Measurements from ENCODE around the gene KCNF1. TPM values are rescaled to one million over a fixed set of nuclear protein-coding genes. Genes with fewer than 3 reads are reported as not detected.

Gene KCNF1
- total RNA-seq, 2 experiments from 2014 or later = not detected

GRCh38 chr2:10905006-10905861 is 6.5 kb upstream of the KCNF1 start:
- Histone ChIP-seq H3K36me3 (ENCODE audit: insufficient read depth, low read length) (no peaks in the 10 kb centered on the region), H3K4me1 (ENCODE audit: insufficient read depth, low read length, poor library complexity, severe bottlenecking) (no peaks in the 10 kb centered on the region), H3K79me2 (ENCODE audit: insufficient read depth, low read depth, low read length) (no peaks in the 10 kb centered on the region), H2AFZ (ENCODE audit: low read length) (no peak overlapping the region), H4K20me1 (ENCODE audit: insufficient read depth, low read length) (no peaks in the 10 kb centered on the region), H3K4me2 (ENCODE audit: low read length) (no peak overlapping the region), H3K4me3 (ENCODE audit: low read depth, low read length, poor library complexity, severe bottlenecking) (no peak overlapping the region), H3K27ac (ENCODE audit: low read depth, low read length, poor library complexity, severe bottlenecking) (no peak overlapping the region), H3K9me3 (ENCODE audit: low read length) (no peaks in the 10 kb centered on the region), H3K9me2 (ENCODE audit: insufficient read depth, low read length) (no peaks in the 10 kb centered on the region)
- POLR2A ChIA-PET = no interaction called here
- TF ChIP-seq EZH2phosphoT487 (IDR thresholded peaks at IDR 0.05; ENCODE audit: borderline replicate concordance, low read depth, low read length) (no peak), CTCF (conservative IDR thresholded peaks at IDR 0.05; ENCODE audit: low read length) (no peak)
- DNase-seq (ENCODE audit: low spot score) = no peak
- CTCF ChIA-PET (ENCODE audit: unreplicated experiment) = no interaction called here
- BruUV-seq (replicated peaks) = no TSS peak
- intact Hi-C loops (cut with micrococcal nuclease; ENCODE audit: unreplicated experiment) = no loop called here

GRCh38 chr2:10905862-10906143 is 5.9 kb upstream of the KCNF1 start:
- no peaks in the 10 kb centered on the region for H3K79me2 ChIP-seq (ENCODE audit: insufficient read depth, low read depth, low read length)
- ChIA-PET POLR2A (no interaction called here), CTCF (ENCODE audit: unreplicated experiment) (no interaction called here)
- no peak overlapping the region for H3K4me2 ChIP-seq (ENCODE audit: low read length)
- no peaks in the 10 kb centered on the region for H3K4me1 ChIP-seq (ENCODE audit: insufficient read depth, low read length, poor library complexity, severe bottlenecking)
- DNase-seq (ENCODE audit: low spot score) = no peak
- no peaks in the 10 kb centered on the region for H3K9me2 ChIP-seq (ENCODE audit: insufficient read depth, low read length)
- H3K36me3 ChIP-seq (ENCODE audit: insufficient read depth, low read length) = no peaks in the 10 kb centered on the region
- H3K27ac ChIP-seq (ENCODE audit: low read depth, low read length, poor library complexity, severe bottlenecking) = no peak overlapping the region
- H3K9me3 ChIP-seq (ENCODE audit: low read length) = no peaks in the 10 kb centered on the region
- TF ChIP-seq EZH2phosphoT487 (IDR thresholded peaks at IDR 0.05; ENCODE audit: borderline replicate concordance, low read depth, low read length) (no peak), CTCF (conservative IDR thresholded peaks at IDR 0.05; ENCODE audit: low read length) (no peak)
- H4K20me1 ChIP-seq (ENCODE audit: insufficient read depth, low read length) = no peaks in the 10 kb centered on the region
- no peak overlapping the region for H2AFZ ChIP-seq (ENCODE audit: low read length)
- BruUV-seq (replicated peaks) = no TSS peak
- no peak overlapping the region for H3K4me3 ChIP-seq (ENCODE audit: low read depth, low read length, poor library complexity, severe bottlenecking)
- intact Hi-C loops (cut with micrococcal nuclease; ENCODE audit: unreplicated experiment) = no loop called here

- H3K4me3 ChIP-seq (ENCODE audit: low read depth, low read length, poor library complexity, severe bottlenecking) = no peak overlapping the region
- no peak overlapping the region for H3K4me2 ChIP-seq (ENCODE audit: low read length)
- no peaks in the 10 kb centered on the region for H3K36me3 ChIP-seq (ENCODE audit: insufficient read depth, low read length)
- H3K9me2 ChIP-seq (ENCODE audit: insufficient read depth, low read length) = no peaks in the 10 kb centered on the region
- no peak overlapping the region for H2AFZ ChIP-seq (ENCODE audit: low read length)
- ChIA-PET POLR2A (no interaction called here), CTCF (ENCODE audit: unreplicated experiment) (no interaction called here)
- no peak for TF ChIP-seq CTCF (conservative IDR thresholded peaks at IDR 0.05; ENCODE audit: low read length)
- no peak for TF ChIP-seq EZH2phosphoT487 (IDR thresholded peaks at IDR 0.05; ENCODE audit: borderline replicate concordance, low read depth, low read length)
- no peak for DNase-seq (ENCODE audit: low spot score)
- intact Hi-C loops (cut with micrococcal nuclease; ENCODE audit: unreplicated experiment) = no loop called here
- no peaks in the 10 kb centered on the region for H3K9me3 ChIP-seq (ENCODE audit: low read length)
- no TSS peak for BruUV-seq (replicated peaks)
- no peaks in the 10 kb centered on the region for H3K79me2 ChIP-seq (ENCODE audit: insufficient read depth, low read depth, low read length)
- no peaks in the 10 kb centered on the region for H3K4me1 ChIP-seq (ENCODE audit: insufficient read depth, low read length, poor library complexity, severe bottlenecking)
- H3K27ac ChIP-seq (ENCODE audit: low read depth, low read length, poor library complexity, severe bottlenecking) = no peak overlapping the region
- H4K20me1 ChIP-seq (ENCODE audit: insufficient read depth, low read length) = no peaks in the 10 kb centered on the region
Measured at GRCh38 chr2:10906926-10907625, 4.7 kb upstream of the KCNF1 start.

All from OCI-LY7 (cell line).